Measurements from ENCODE around the gene DBNL.

The DBNL gene

GRCh38 chr7:44062180-44062902 lies 17.8 kb downstream of the DBNL start:
- DNase-seq, result no peak

- no peak for DNase-seq
These were observed 18.4 kb downstream of the DBNL start for GRCh38 chr7:44062903-44063295.

- no peak for DNase-seq
These were observed 19.0 kb downstream of the DBNL start for GRCh38 chr7:44063547-44063893.

- no peak for DNase-seq
These were observed 19.6 kb downstream of the DBNL start for GRCh38 chr7:44063894-44064651.

GRCh38 chr7:44064791-44065430 lies 20.4 kb downstream of the DBNL start:
- DNase-seq, result no peak

GRCh38 chr7:44065431-44066110 lies 21.1 kb downstream of the DBNL start, which contains the start of gene PGAM2:
Gene PGAM2 (minus strand): TSS chr7:44065567. CDS start chr7:44065529, 38 bp downstream.
- no peak for DNase-seq

GRCh38 chr7:44066111-44066460 lies 21.6 kb downstream of the DBNL start:
- no peak for DNase-seq

GRCh38 chr7:44066494-44067063 lies 22.1 kb downstream of the DBNL start:
- no peak for DNase-seq

DNA sequence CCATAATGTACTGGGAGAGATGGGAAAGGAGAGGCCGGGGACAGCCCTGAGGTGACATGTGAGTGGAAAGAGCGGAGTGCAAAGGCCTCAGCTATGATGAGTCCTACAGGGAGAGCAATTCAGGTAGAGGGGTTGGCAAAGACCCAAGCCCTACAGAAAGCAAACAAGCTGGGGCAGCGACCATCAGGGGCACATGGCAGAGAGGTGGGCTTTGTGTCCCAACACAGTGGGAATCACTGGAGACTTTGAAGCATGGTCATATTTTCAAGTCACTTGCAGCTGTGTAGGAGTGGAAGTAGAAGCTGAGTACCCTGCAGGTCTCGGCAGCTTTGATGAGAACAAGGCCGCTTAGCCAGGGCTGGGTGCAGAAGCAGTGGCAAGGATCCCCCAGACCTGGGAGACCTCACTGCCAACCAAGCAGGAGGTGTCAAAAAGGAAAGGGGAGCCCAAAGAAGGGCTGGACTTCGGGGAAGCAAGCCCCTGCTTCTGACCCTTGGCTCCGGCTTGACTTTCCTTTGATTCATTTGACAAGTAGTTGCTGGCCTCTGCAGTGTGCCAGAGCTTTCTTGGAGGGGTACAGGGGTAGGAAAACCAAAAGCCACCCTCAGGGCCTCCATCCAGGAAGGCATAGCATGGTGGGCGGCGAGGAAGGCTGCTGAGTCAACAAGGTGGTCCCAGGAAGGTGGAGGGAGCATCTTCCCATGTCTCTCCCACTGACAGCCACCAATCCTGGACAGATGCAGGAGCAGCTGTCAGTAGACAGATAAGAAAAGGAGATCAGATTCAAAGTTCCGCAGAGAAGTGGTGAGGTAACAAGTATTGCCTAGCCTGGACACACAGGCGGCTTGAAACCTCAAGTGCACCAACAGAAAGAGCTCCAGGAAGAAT lies 22.8 kb downstream of the DBNL start:
- no peak for DNase-seq

DNA sequence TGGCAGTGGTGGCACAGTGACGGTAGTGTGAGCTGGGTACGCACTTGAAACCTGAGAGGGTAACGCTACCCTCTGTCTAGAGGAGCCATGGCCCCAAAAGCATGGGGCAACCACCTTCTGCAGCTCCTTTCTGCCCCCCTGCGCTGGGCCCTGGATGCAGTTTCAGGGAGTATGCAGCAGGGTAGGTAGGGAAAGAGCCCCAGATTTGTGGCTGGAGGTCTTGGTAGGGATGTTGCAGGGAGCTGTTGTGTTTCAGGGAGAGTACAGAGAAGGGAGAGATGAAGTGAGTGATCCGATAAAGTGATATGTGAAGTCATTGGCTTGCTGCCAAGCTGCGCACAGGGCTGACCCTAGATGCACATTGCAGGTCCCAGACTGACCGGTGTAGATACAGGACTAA lies 23.6 kb downstream of the DBNL start:
- DNase-seq, result no peak

DNA sequence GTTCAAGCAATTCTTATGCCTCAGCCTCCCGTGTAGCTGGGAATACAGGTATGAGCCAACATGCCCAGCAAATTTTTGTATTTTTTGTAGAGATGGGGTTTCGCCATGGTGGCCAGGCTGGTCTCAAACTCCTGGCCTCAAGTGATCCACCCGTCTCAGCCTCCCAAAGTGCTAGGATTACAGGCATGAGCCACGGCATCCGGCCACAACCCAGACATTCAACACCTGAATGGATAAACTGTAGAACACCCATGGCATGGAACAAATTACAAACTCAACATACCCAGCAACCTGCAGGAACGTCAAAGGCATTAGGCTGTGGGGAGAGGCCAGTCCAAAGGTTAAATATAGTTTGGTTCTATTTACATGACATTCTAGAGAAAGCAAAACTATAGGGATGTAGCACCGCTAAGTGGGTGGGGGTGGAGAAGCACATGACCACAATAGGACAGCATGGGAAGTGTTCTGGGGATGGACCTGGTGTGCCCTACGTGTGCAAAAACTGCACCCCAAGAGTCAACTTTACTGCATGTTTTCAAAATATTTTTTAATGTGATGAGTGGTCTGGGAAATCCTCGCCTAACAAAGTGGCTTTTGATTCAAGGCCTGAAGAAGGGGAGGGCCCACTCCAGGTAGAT lies 27.3 kb downstream of the DBNL start:
- DNase-seq, result no peak

DNA sequence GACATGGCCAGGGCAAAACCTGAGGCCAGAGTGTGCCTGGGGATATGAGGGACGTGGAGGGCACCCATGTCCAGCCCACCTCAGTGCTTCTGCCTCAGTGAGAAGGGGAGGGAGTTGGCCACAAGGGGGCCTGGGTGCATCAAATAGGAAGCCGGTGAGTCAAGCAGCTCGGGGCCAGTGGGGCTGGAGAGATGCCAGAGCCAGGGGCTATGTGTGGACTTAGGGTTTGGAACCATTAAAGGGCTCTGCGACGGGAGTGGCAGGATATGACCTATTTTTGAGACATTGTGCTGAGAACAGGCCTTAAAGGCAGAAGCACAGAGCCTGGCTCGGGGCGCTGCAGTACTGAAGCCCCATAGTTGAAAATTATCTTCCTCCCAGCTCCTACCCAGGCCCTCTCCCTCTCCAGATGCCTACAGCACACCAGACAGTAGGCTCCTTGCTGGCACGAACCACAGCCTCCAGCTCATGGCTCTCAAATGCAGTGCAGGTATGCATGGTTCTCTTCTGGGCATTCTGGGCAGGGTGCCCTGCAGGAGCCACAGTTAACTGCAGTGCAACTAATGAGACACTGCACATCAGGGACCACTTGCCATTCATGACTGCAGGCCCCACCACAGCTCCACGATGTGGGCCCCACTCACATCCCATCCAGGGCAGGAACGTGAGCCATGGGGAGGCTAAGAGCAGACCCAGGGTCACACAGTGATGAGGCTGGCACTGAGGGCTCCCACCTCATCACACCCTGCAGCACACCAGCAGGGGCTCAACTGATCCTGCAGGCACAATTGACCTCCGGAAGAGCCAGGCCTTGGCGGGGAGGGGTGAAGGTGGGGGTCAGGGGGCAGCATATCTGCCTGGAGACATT lies 28.1 kb downstream of the DBNL start:
- DNase-seq, result peak; percentile 50

DNA sequence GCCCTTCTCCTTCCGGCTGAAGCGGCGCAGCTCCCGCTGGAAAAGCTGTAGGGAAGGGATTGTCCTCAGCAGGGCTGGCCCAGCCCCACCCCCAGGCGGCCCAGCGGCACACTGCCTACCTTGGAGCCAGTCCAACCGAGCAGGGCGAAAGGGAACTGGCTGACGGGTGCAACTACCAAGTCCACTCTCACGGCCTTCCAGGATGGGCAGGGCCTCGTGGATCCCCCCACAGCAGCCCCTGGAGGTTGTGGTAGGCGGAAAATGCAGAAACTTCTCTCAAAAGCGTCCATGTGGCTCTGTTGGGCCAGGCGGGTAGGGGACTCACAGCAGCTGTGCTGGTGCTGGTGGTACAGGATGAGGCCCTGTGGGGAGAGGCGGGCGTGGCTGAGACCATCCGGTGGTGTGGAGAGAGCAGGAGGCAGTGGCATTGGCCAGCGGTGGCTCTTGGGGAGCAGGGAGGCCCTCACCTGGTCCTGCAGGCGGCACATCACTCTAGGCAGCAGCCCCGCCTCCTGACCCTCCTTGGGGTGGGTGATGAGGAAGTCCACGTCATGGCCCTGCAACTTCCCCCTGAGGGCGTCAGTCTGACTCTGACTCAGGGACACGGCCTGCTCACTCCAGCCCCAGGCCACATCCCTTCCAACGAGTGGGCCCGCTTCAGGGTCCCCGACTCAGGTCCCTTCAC lies 29.3 kb downstream of the DBNL start:
- peak; percentile 37 for DNase-seq

DNA sequence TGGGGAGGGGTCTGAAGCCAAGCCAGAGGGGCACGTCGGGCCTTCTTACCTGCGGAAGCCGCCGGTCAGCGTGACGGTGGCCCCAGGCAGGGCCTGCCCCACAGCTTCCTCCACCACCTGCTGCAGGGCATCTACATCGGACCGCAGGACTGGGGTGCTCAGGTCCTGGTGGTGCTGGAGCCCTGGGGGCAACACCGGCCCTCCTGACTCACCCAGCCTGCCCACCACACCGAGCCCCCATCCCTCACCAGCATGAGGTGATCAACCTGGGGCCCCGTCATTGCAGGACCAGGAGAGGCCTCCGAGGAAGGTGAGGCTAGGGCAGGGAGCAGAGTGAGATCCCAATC lies 29.8 kb downstream of the DBNL start:
- DNase-seq, result no peak

DNA sequence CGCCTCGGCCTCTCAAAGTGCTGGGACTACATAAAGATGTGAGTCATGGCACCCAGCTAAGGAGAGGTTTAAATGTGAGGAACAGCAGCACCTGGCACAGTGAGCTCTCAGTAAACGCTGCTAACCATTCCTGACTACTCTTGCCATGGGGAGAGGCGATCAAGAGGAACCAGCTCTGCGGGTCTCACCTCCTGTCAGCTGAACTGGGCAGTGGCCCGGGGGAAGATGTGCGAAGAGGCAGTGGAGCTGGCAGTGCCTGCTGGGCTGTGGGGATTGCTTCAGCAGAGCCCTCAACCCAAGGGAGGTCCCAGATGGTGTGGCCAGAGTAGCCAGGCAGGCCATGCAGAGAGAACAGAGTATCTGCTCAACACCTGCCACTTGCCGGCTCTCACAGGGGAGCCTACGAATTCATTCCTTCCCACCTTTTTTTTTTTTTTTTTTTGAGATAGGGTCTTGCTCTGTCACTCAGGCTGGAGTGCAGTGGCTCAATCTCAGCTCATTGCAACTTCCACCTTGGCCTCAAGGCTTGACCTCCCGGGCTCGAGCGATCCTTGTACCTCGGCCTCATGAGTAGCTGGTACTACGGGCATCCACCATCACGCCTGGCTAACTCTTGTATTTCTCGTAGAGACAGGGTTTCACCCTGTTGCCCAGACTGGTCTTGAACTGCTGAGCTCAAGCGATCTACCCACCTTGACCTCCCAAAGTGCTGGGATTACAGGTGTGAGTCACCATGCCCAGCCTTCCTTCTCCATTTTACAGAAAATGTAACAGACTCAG lies 31.0 kb downstream of the DBNL start:
- no peak for DNase-seq

DNA sequence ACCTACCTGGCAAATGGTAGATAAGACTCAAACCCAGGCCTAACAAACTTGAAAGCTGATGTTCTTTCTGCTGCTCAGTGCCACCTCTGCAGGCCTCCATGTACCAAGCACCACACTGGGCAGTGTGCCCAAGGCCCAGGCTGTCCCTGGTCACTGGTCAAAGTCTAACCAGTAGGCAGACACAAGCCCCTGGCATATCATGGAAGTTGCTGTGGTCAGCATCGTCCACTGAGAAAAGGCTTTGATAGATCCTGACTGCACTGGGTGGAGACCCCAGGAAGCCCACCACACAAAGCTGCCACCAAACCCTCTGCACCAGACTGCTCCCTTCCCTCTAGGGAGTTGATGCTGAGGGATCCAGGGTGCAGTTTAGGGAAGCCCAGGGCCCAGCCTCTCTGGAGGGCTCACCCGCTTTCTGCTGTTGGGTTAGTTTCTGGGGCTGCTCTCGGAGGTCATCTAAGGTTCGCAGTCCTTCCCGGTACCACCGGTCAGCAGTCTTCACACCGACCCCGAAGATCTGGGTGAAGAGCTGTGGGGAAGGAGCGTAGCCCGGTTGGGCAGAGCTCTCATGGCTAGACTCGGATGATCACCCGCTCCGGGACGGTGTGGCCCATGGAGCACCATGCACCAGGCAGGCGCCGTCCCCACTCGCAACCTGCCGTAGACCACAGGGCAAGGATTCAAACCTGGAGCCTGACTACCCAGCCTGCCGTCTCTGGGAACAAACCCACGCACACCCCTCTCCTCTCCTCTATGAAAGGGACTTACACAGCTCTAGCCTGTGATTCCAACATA lies 31.8 kb downstream of the DBNL start:
- DNase-seq, result no peak

DNA sequence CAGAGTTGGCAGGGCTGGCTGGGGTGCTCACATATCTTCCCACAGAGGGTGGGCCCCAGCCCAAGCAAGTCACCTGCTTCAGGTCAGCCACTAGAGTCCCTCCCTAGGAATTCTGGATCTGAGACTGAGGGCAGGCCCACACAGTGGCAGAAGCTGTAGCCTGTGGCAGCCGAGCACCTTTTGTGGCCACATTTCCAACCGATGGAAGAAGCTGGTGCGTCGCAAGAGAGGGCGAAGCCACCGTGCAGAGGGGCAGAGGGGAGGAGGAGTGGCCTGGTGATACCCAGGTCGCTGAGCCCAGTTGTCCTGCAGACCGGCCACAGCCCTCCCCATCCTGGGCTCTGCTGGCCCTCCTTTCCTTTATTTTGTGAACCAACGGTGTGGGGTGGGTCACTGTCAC lies 32.6 kb downstream of the DBNL start:
- DNase-seq, result no peak

DNA sequence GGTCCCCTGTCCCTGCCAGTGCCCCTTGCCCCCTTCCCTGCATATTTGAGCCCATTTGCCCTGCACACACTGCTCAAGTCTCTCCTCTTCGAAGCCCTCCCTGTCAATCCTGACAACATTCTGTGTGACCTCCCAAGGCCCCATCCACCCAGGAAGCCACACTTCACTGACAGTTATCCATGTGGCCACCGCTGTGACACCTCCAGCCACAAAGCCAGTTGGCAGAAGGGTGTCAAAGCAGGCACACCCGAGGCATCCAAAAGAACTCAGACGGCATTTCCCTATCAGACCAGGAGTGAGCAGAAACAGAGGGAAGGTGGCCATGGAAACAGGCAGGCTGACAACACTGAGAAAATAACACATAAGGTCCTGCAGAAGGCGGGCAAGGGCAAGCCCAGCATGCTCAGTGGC lies 33.2 kb downstream of the DBNL start:
- DNase-seq, result no peak
